MM.1S (cell line): ENCODE measurements around the gene LRRC27.

ENCODE experiments used
- EZH2 ChIP-seq: fragments of 300-600 bp; sonication (generic); optimal IDR thresholded peaks from 2 replicates; pipeline ENCODE3; 2017; ENCODE audit warnings: low read depth, mild to moderate bottlenecking, antibody characterized with exemption, low read length, mixed read lengths
- EZH2phosphoT487 ChIP-seq: fragments of 300-600 bp; sonication (generic); IDR thresholded peaks from 2 replicates; pipeline ENCODE4 v1.6.1; 2018; ENCODE audit warnings: antibody characterized with exemption, low read length
- TF ChIP-seq, protein P1 (sequence below): fragments of 300-600 bp; sonication (generic); IDR thresholded peaks from 2 replicates; pipeline ENCODE4 v1.5.1; 2016; ENCODE audit warnings: antibody characterized with exemption, low read length, mixed read lengths

DNA sequence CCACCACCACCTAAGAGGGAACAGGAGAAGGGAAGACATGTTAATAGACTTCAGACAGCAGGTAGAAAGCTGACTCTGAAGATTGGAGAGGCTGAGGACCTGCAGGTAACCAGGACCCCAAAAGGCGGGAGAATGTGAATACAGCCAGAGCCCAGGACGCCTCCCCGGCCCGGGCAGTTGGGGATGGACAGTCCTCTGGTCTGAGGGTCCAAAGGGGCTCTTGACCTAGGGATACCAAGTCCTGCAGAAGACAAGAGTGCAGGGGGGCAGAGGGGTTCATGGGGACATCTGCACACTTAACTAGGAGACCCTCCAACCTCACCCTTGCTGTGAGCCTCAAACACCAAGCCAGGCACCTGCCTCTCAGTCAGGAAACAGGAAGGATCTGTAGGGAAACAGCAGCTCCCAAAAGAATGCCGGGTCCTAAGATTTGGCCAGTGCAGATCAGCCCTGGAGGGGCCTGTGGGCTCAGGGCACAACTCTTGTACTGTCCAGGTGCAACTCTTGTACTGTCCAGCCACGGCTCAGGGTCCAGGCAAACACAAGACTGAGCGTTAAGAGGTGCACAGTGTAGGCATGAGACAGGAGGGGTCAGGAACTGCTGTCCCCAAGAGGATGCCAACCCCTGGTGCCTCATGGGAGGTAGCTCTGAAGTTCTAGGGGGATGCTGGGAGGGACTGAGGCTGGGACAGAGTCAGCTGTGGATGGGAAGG, 22.0 kb upstream of the LRRC27 start:
- TF ChIP-seq, protein P1, sequence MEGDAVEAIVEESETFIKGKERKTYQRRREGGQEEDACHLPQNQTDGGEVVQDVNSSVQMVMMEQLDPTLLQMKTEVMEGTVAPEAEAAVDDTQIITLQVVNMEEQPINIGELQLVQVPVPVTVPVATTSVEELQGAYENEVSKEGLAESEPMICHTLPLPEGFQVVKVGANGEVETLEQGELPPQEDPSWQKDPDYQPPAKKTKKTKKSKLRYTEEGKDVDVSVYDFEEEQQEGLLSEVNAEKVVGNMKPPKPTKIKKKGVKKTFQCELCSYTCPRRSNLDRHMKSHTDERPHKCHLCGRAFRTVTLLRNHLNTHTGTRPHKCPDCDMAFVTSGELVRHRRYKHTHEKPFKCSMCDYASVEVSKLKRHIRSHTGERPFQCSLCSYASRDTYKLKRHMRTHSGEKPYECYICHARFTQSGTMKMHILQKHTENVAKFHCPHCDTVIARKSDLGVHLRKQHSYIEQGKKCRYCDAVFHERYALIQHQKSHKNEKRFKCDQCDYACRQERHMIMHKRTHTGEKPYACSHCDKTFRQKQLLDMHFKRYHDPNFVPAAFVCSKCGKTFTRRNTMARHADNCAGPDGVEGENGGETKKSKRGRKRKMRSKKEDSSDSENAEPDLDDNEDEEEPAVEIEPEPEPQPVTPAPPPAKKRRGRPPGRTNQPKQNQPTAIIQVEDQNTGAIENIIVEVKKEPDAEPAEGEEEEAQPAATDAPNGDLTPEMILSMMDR, result no peak
- no peak for TF ChIP-seq EZH2phosphoT487
- TF ChIP-seq EZH2, result no peak
